SH-SY5Y (cell line): ENCODE measurements around the gene TYRO3.

ENCODE experiments used
- GATA2 ChIP-seq: IDR thresholded peaks from 2 replicates; pipeline ENCODE4 v1.6.1; 2011; ENCODE audit warnings: mild to moderate bottlenecking, low read depth, low read length
- GATA3 ChIP-seq: IDR thresholded peaks from 2 replicates; pipeline ENCODE4 v1.6.1; 2011; ENCODE audit warnings: low read depth, mild to moderate bottlenecking, low read length, moderate library complexity

DNA sequence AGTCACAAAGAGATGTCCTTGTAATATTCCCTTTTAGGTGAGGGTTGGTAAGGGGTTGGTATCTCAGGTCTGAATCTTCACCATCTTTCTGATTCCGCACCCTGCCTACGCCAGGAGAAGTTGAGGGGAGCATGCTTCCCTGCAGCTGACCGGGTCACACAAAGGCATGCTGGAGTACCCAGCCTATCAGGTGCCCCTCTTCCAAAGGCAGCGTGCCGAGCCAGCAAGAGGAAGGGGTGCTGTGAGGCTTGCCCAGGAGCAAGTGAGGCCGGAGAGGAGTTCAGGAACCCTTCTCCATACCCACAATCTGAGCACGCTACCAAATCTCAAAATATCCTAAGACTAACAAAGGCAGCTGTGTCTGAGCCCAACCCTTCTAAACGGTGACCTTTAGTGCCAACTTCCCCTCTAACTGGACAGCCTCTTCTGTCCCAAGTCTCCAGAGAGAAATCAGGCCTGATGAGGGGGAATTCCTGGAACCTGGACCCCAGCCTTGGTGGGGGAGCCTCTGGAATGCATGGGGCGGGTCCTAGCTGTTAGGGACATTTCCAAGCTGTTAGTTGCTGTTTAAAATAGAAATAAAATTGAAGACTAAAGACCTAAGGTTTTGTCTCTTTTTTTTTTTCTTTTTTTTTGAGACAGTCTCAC is 19.8 kb downstream of the TYRO3 start:
- TF ChIP-seq GATA2 (no peak), GATA3 (no peak)
